WERI-Rb-1 (cell line): Measurements from ENCODE around the gene GSE1.
A peak's percentile ranks its signal among the peaks of the same experiment; 100 is the strongest.

Experiments
- DNase-seq: peaks from one replicate; pipeline ENCODE4 v3.0.0-alpha.2; 2020
- H3K27ac ChIP-seq: fragments of 250-450 bp; sonication (Bioruptor Pico); 2 replicates; pipeline ENCODE4 v1.5.1; 2020; ENCODE audit warnings: mild to moderate bottlenecking, moderate library complexity
- H3K27me3 ChIP-seq: fragments of 250-450 bp; sonication (Bioruptor Pico); 2 replicates; pipeline ENCODE4 v1.5.1; 2021; ENCODE audit warnings: mild to moderate bottlenecking, low read depth, moderate library complexity; ENCODE audit not compliant: insufficient read depth, severe bottlenecking
- H3K36me3 ChIP-seq: fragments of 250-450 bp; sonication (Bioruptor Pico); 2 replicates; pipeline ENCODE4 v1.5.1; 2020; ENCODE audit warnings: mild to moderate bottlenecking, moderate library complexity
- H3K4me3 ChIP-seq: 2 replicates; pipeline ENCODE4 v1.5.1; 2011; ENCODE audit warnings: low read depth, mild to moderate bottlenecking, control low read depth, low read length
- H3K9me3 ChIP-seq: fragments of 250-450 bp; sonication (Bioruptor Pico); 2 replicates; pipeline ENCODE4 v1.5.1; 2021; ENCODE audit warnings: mild to moderate bottlenecking, moderate library complexity; ENCODE audit not compliant: severe bottlenecking
- CTCF ChIP-seq: IDR thresholded peaks from 2 replicates; pipeline ENCODE4 v1.5.1; 2011; ENCODE audit warnings: low read depth, mild to moderate bottlenecking, control low read depth, inconsistent platforms, low read length

The GSE1 gene

GRCh38 chr16:85683363-85683762, 70.2 kb downstream of the GSE1 start:
- no peak for TF ChIP-seq CTCF
- Histone ChIP-seq H3K4me3 (no peak overlapping the region), H3K9me3 (no peaks in the 10 kb centered on the region), H3K27me3 (no peaks in the 10 kb centered on the region), H3K36me3 (peaks cover 35% of the 10 kb centered on the region), H3K27ac (no peak overlapping the region)
- no peak for DNase-seq

GRCh38 chr16:85685251-85685650, 72.1 kb downstream of the GSE1 start:
- no peak overlapping the region for H3K27ac ChIP-seq
- H3K27me3 ChIP-seq = no peaks in the 10 kb centered on the region
- DNase-seq = no peak
- no peak for TF ChIP-seq CTCF
- H3K9me3 ChIP-seq = no peaks in the 10 kb centered on the region
- H3K4me3 ChIP-seq = no peak overlapping the region
- H3K36me3 ChIP-seq = peaks cover 22% of the 10 kb centered on the region

- H3K9me3 ChIP-seq = no peaks in the 10 kb centered on the region
These were observed 73.9 kb downstream of the GSE1 start for GRCh38 chr16:85686912-85687591.

GRCh38 chr16:85687651-85688471, 74.7 kb downstream of the GSE1 start:
- Histone ChIP-seq H3K27ac (peak overlapping the region; percentile 84), H3K4me3 (peak overlapping the region; percentile 69), H3K36me3 (peaks cover 11% of the 10 kb centered on the region; the same call in 1 of the 2 replicates), H3K27me3 (no peaks in the 10 kb centered on the region), H3K9me3 (no peaks in the 10 kb centered on the region)
- no peak for DNase-seq
- no peak for TF ChIP-seq CTCF

More at GRCh38 chr16:85686912-85687591, 73.9 kb downstream of the GSE1 start:
- TF ChIP-seq CTCF = no peak
- Histone ChIP-seq H3K27me3 (no peaks in the 10 kb centered on the region), H3K27ac (no peak overlapping the region), H3K4me3 (no peak overlapping the region), H3K36me3 (peaks cover 11% of the 10 kb centered on the region; the same call in 1 of the 2 replicates)
- no peak for DNase-seq

- Histone ChIP-seq H3K9me3 (no peaks in the 10 kb centered on the region), H3K27me3 (no peaks in the 10 kb centered on the region), H3K36me3 (peaks cover 8% of the 10 kb centered on the region; the same call in 1 of the 2 replicates), H3K4me3 (peak within 1 kb of the TSS; percentile 69), H3K27ac (peak within 1 kb of the TSS; percentile 84)
- no peak for TF ChIP-seq CTCF
- DNase-seq = peak; percentile 83
These were observed 75.6 kb downstream of the GSE1 start, which contains the start of gene GINS2 for GRCh38 chr16:85688586-85689284. Gene GINS2, minus strand, starts transcription at chr16:85688954. Its CDS starts 56 bp downstream, at chr16:85688898.
